GM19397 (cell line): ENCODE results near the gene DEFB132.

Source experiments
- ATAC-seq: cut with Tn5 transposase; IDR thresholded peaks from one replicate; pipeline ENCODE4 v1.9.1; 2021; ENCODE audit warnings: mild to moderate bottlenecking, moderate library complexity; ENCODE audit not compliant: unreplicated experiment

The DEFB132 gene

GRCh38 chr20:295804-296203 is 38.3 kb downstream of the DEFB132 start:
- no peak for ATAC-seq

- ATAC-seq = peak; percentile 74
Observed at GRCh38 chr20:297098-297924, 39.8 kb downstream of the DEFB132 start, which contains the start of gene ZCCHC3. ZCCHC3 (plus strand) TSS chr20:297570; CDS start chr20:297587, 17 bp downstream.

DNA sequence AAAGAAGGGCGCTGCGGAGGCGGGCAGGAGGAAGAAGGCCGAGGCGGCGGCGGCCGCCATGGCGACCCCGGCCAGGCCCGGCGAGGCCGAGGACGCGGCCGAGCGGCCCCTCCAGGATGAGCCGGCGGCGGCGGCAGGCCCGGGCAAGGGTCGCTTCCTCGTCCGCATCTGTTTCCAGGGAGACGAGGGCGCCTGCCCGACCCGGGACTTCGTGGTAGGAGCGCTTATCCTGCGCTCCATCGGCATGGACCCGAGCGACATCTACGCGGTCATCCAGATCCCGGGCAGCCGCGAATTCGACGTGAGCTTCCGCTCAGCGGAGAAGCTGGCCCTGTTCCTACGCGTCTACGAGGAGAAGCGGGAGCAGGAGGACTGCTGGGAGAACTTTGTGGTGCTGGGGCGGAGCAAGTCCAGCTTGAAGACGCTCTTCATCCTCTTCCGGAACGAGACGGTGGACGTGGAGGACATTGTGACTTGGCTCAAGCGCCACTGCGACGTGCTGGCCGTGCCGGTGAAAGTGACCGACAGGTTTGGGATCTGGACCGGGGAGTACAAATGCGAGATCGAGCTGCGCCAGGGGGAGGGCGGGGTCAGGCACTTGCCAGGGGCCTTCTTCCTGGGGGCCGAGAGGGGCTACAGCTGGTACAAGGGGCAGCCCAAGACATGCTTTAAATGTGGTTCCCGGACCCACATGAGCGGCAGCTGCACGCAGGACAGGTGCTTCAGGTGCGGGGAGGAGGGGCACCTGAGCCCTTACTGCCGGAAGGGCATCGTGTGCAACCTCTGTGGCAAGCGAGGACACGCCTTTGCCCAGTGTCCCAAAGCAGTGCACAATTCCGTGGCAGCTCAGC is 40.6 kb downstream of the DEFB132 start:
- ATAC-seq = peak; percentile 24

DNA sequence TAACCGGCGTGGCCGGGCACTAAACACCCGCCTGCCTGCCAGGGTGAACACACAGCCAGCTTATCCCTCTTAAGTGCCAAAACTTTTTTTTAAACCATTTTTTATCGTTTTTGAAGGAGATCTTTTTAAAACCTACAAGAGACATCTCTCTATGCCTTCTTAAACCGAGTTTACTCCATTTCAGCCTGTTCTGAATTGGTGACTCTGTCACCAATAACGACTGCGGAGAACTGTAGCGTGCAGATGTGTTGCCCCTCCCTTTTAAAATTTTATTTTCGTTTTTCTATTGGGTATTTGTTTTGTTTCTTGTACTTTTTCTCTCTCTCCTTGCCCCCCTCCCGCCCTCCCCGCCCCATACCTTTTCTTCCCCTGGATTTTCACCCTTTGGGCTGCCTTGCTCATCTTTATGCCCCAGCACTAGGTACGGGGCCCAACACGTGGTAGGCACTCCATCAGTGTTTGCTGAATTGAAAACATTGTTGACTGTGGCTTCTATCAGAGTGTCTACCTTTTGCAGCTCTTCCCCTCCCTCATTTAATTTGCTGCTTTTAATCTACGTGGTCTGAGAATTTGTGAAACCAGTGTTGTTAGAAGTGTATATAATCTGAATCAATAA is 41.4 kb downstream of the DEFB132 start:
- ATAC-seq = no peak

DNA sequence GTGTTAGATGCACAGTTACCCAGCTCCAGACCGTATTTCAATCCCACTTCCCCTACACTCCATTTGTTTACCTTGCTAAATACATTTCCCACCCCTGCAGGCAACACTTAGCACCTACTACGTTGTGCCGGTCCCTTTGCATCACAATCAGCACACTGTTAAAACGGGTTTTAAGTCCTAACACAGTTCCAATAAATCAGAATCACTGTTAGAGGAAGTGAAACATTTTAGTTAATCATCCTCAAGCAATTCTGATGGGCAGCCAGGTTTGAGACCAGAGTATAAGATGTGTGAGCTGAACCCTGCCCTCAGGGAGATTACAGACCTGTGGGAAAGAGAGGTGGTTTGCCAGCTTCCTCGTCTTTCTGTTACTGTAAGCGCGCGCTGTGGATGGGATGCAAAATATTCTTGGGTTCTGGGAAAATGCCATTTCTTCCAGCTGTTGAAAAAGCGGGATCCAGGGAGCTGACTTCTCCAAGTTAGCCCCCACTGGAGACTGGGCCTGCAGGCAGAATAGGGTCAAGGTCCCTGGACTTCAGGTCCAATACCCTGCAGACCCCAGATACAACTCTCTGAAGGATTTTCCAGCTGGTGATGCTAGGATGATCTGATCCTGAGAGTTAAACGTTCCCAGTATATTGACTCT is 42.9 kb downstream of the DEFB132 start:
- ATAC-seq = no peak

DNA sequence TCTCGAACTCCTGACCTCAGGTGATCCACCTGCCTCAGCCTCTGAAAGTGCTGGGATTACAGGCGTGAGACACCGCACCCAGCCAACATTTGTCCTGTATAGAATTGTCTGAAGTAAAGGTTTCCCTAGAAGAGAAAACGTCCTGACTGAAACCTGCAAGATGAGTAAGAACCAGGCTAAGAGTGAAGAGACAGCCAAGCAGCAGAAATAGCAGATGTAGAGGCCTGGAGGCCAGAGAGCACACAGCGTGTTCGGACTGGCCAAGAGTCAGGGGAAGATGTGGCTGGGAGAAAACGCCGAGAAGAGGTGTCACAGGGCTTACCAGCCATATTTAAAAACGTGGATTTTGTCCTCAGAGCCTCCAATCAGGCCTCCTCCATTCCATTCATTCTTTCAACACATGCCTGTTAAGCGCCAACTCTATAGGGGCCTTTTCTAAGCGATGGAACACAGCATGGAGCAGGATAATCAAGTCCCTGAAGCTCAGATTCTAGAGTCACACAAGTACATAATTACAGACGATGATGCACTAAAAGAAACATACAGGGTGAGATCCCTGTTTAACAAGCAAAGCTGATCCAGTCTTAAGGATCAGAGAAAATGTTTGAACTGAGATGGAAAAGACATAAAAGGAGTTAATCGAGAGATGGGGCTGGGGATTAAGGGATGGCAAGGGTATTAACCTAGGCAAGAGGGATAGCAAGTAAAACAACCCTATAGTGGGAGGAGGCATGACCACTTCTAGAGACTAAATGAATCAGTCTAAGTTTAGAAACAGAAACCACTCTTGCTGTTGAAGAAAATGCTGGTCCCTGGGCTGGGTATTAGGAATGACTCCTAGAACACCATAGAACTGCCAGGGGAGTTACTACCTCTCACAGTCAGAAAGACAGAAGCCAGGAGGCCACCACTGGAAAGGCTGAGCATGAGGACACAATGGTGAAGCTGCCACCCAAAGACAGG is 44.6 kb downstream of the DEFB132 start:
- no peak for ATAC-seq

GRCh38 chr20:305745-306144 is 48.2 kb downstream of the DEFB132 start:
- no peak for ATAC-seq

GRCh38 chr20:308427-309038 is 51.0 kb downstream of the DEFB132 start:
- no peak for ATAC-seq

DNA sequence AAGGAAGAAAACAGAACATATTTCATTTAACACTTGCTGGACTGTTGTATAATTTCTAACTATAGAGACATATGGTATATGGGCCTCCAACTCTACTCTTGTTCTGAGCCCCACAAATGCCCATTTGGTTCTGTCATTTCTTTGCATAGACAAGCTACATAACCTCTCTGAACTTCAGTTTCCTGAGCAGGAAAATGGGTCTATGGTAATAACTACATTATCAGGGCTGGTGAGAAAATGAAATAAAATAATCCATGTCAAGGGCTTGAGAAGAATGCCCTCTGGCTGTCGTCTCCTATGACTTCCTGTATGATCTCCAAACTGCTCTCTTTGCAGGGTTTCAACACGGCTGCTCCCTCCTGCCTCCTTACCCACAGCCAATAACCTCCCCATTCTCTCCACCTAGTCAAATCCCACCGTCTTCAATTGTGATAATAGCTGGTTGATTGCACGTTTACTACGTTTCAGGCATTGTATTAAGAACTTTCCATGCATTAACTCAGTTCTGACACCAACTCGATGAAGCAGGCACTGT is 51.8 kb downstream of the DEFB132 start:
- no peak for ATAC-seq

- peak; percentile 99 for ATAC-seq
Observed at GRCh38 chr20:309841-310644, 52.5 kb downstream of the DEFB132 start.

DNA sequence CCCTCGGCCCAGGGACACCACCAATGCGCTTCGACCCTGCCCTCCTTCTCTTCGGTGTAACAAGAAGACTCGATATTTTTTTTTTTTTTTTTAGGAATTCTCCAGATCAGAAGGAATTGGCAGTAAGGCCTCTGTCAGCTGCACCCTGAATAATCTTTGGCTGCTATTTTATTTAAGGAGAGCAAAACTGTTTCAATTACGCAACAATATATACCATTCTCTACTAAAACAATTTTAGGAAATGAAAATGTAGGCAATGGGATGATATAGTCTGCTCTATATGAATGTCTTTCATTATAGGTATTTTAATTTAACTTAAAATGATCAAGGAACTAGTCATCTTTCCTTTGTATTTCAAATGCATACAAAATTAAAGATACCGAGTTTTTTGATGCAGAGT is 53.1 kb downstream of the DEFB132 start:
- no peak for ATAC-seq
